GM23248 (cell line): ENCODE measurements around the gene RABL3. TPM values are rescaled to one million over a fixed set of nuclear protein-coding genes. Genes with fewer than 3 reads are reported as not detected.

ENCODE experiments used
- DNase-seq: peaks from one replicate; pipeline ENCODE4 v3.0.0-alpha.2; 2015
- H2AFZ ChIP-seq: fragments of 200-600 bp; sonication (generic); 2 replicates; pipeline ENCODE4 v1.6.1; 2016; ENCODE audit warnings: antibody characterized with exemption
- H3F3A ChIP-seq: fragments of 200-600 bp; sonication (generic); 2 replicates; pipeline ENCODE4 v1.6.1; 2016; ENCODE audit warnings: mild to moderate bottlenecking, antibody characterized with exemption, mixed run types; ENCODE audit not compliant: insufficient read depth
- H3K27ac ChIP-seq: fragments of 200-600 bp; sonication (generic); 2 replicates; pipeline ENCODE4 v1.5.1; 2016; ENCODE audit warnings: mild to moderate bottlenecking
- H3K27me3 ChIP-seq: fragments of 200-600 bp; sonication (generic); replicated peaks from 2 replicates; pipeline ENCODE4 v1.6.1; 2016; ENCODE audit warnings: mild to moderate bottlenecking; ENCODE audit not compliant: insufficient read depth
- H3K36me3 ChIP-seq: fragments of 200-600 bp; sonication (generic); 2 replicates; pipeline ENCODE4 v1.6.1; 2016; ENCODE audit warnings: low read depth, mild to moderate bottlenecking
- H3K4me1 ChIP-seq: fragments of 200-600 bp; sonication (generic); 2 replicates; pipeline ENCODE4 v1.6.1; 2016; ENCODE audit warnings: mild to moderate bottlenecking; ENCODE audit not compliant: insufficient read depth
- H3K4me2 ChIP-seq: fragments of 200-600 bp; sonication (generic); one replicate; pipeline ENCODE4 v1.6.1; 2016; ENCODE audit warnings: mild to moderate bottlenecking; ENCODE audit not compliant: unreplicated experiment
- H3K4me3 ChIP-seq: fragments of 200-600 bp; sonication (generic); 2 replicates; pipeline ENCODE4 v1.5.1; 2016; ENCODE audit warnings: mild to moderate bottlenecking
- H3K79me2 ChIP-seq: fragments of 200-600 bp; sonication (generic); 2 replicates; pipeline ENCODE4 v1.6.1; 2016; ENCODE audit warnings: mild to moderate bottlenecking; ENCODE audit not compliant: insufficient read depth
- H3K9ac ChIP-seq: fragments of 200-600 bp; sonication (generic); 2 replicates; pipeline ENCODE4 v1.6.1; 2016; ENCODE audit warnings: mild to moderate bottlenecking
- H3K9me2 ChIP-seq: fragments of 200-600 bp; sonication (generic); 2 replicates; pipeline ENCODE4 v1.6.1; 2016; ENCODE audit warnings: mixed run types, mild to moderate bottlenecking, moderate library complexity; ENCODE audit not compliant: insufficient read depth
- H3K9me3 ChIP-seq: fragments of 200-600 bp; sonication (generic); one replicate; pipeline ENCODE4 v1.6.1; 2017; ENCODE audit warnings: low read depth
- H4K20me1 ChIP-seq: fragments of 200-600 bp; sonication (generic); 2 replicates; pipeline ENCODE4 v1.6.0; 2016; ENCODE audit not compliant: insufficient read depth
- EZH2 ChIP-seq: fragments of 200-600 bp; sonication (generic); IDR thresholded peaks from 2 replicates; pipeline ENCODE4 v1.6.1; 2018; ENCODE audit warnings: antibody characterized with exemption, mild to moderate bottlenecking; ENCODE audit not compliant: insufficient read depth, poor library complexity, severe bottlenecking
- EZH2phosphoT487 ChIP-seq: fragments of 200-600 bp; sonication (generic); IDR thresholded peaks from 2 replicates; pipeline ENCODE4 v1.6.1; 2018; ENCODE audit warnings: antibody characterized with exemption, moderate library complexity, mild to moderate bottlenecking, low read depth; ENCODE audit not compliant: insufficient read depth
- WGBS, 2 experiments: methylation state at CpG; one replicate each; pipeline ENCODE4 v1.1.6; 2015 to 2017; ENCODE audit warnings: low lambda C conversion rate in 2 of 2, low coverage in 1 of 2; ENCODE audit errors: missing lambda C conversion rate in 2 of 2; 5-methylcytosine and 5-hydroxymethylcytosine counted together
- in situ Hi-C: fragments of 300-500 bp; cut with MboI; formaldehyde crosslinking; loops from 2 replicates; pipeline ENCODE4 v1.15.0; 2020
- polyA plus RNA-seq: library from polyadenylated mRNA; unstranded; fragments of >200 nt; fragmentation: Nextera tagmentation; extraction: Ambion mirVana; gene quantifications from 2 replicates; pipeline ENCODE4 v1.2.1, GENCODE V29; 2016
- total RNA-seq: library from RNA; depleted of rRNA; stranded (reverse); fragments of >200 nt; shearing (Covaris generic); gene quantifications from 2 replicates; pipeline ENCODE4 v1.2.3, GENCODE V29; 2014

The RABL3 gene
- total and polyA plus RNA-seq, 2 experiments from 2014 or later = 17.2 to 27.4 TPM

GRCh38 chr3:120689395-120689794 lies 52.9 kb downstream of the RABL3 start:
- no peaks in the 10 kb centered on the region for H3K36me3 ChIP-seq
- in situ Hi-C loops = no loop called here
- no peak for TF ChIP-seq EZH2
- TF ChIP-seq EZH2phosphoT487 = no peak
- H4K20me1 ChIP-seq = no peaks in the 10 kb centered on the region
- peaks cover 30% of the 10 kb centered on the region for H3K4me1 ChIP-seq
- H3K79me2 ChIP-seq = no peaks in the 10 kb centered on the region
- 83 to 88% methylated on average over 3 of the region's 3 CpGs for WGBS, 2 experiments
- H3K9ac ChIP-seq = no peak overlapping the region
- H3K27ac ChIP-seq = no peak overlapping the region
- H3K9me3 ChIP-seq = no peaks in the 10 kb centered on the region
- no peaks in the 10 kb centered on the region for H3K9me2 ChIP-seq
- no peak for DNase-seq
- H2AFZ ChIP-seq = no peak overlapping the region
- no peak overlapping the region for H3K4me2 ChIP-seq
- no peak overlapping the region for H3K4me3 ChIP-seq
- peaks cover 8% of the 10 kb centered on the region; the same call in 1 of the 2 replicates for H3F3A ChIP-seq
- H3K27me3 ChIP-seq = no peaks in the 10 kb centered on the region

GRCh38 chr3:120688121-120688520 lies 54.2 kb downstream of the RABL3 start:
- in situ Hi-C loops = no loop called here
- H3K9me3 ChIP-seq = no peaks in the 10 kb centered on the region
- no peak for TF ChIP-seq EZH2
- no peak for TF ChIP-seq EZH2phosphoT487
- H3K4me3 ChIP-seq = peak overlapping the region; percentile 28
- no peaks in the 10 kb centered on the region for H3K9me2 ChIP-seq
- H3K36me3 ChIP-seq = no peaks in the 10 kb centered on the region
- DNase-seq = peak; percentile 66
- peak overlapping the region; percentile 31 for H2AFZ ChIP-seq
- peak overlapping the region; percentile 64 for H3K4me2 ChIP-seq
- 0 out of 2 replicates have a peak, but pooled peaks cover under 1% of the 10 kb centered on the region for H3F3A ChIP-seq
- peaks cover 22% of the 10 kb centered on the region for H3K4me1 ChIP-seq
- no peaks in the 10 kb centered on the region for H3K27me3 ChIP-seq
- peak overlapping the region; percentile 52 for H3K27ac ChIP-seq
- H4K20me1 ChIP-seq = no peaks in the 10 kb centered on the region
- peak overlapping the region; percentile 31 for H3K9ac ChIP-seq
- H3K79me2 ChIP-seq = no peaks in the 10 kb centered on the region

- H3F3A ChIP-seq = no peaks in the 10 kb centered on the region
- no peak overlapping the region for H2AFZ ChIP-seq
- H3K9me2 ChIP-seq = no peaks in the 10 kb centered on the region
- H3K27ac ChIP-seq = no peak overlapping the region
- no peak overlapping the region for H3K9ac ChIP-seq
- no peak overlapping the region for H3K4me2 ChIP-seq
- TF ChIP-seq EZH2 = no peak
- in situ Hi-C loops = no loop called here
- H3K4me1 ChIP-seq = peaks cover 21% of the 10 kb centered on the region
- WGBS, 2 experiments = 100% methylated on average over 1 of the region's 1 CpG
- H3K4me3 ChIP-seq = no peak overlapping the region
- H3K79me2 ChIP-seq = no peaks in the 10 kb centered on the region
- H4K20me1 ChIP-seq = no peaks in the 10 kb centered on the region
- no peak for DNase-seq
- H3K9me3 ChIP-seq = no peaks in the 10 kb centered on the region
- no peaks in the 10 kb centered on the region for H3K27me3 ChIP-seq
- no peaks in the 10 kb centered on the region for H3K36me3 ChIP-seq
Observed at GRCh38 chr3:120685411-120685810, 56.9 kb downstream of the RABL3 start.

GRCh38 chr3:120684896-120685295 lies 57.4 kb downstream of the RABL3 start:
- Histone ChIP-seq H3K4me1 (peaks cover 21% of the 10 kb centered on the region), H3K36me3 (no peaks in the 10 kb centered on the region), H3K9me2 (no peaks in the 10 kb centered on the region), H3K9ac (no peak overlapping the region), H3K27me3 (no peaks in the 10 kb centered on the region), H3K4me2 (no peak overlapping the region), H3K4me3 (no peak overlapping the region), H3K9me3 (no peaks in the 10 kb centered on the region), H3F3A (peaks cover under 1% of the 10 kb centered on the region), H2AFZ (no peak overlapping the region), H3K79me2 (no peaks in the 10 kb centered on the region), H3K27ac (no peak overlapping the region), H4K20me1 (no peaks in the 10 kb centered on the region)
- in situ Hi-C loops = no loop called here
- no peak for TF ChIP-seq EZH2phosphoT487
- no peak for TF ChIP-seq EZH2
- 92% methylated on average over 4 of the region's 4 CpGs for WGBS, 2 experiments
- no peak for DNase-seq

- in situ Hi-C loops = no loop called here
Observed at GRCh38 chr3:120683671-120684301, 58.5 kb downstream of the RABL3 start.

More at GRCh38 chr3:120683671-120684301, 58.5 kb downstream of the RABL3 start:
- no peak overlapping the region for H2AFZ ChIP-seq
- no peaks in the 10 kb centered on the region for H3K27me3 ChIP-seq
- H3K9ac ChIP-seq = no peak overlapping the region
- H3F3A ChIP-seq = peaks cover 11% of the 10 kb centered on the region
- TF ChIP-seq EZH2phosphoT487 = no peak
- no peak for TF ChIP-seq EZH2
- no peak overlapping the region for H3K4me2 ChIP-seq
- peaks cover 23% of the 10 kb centered on the region for H3K4me1 ChIP-seq
- H4K20me1 ChIP-seq = no peaks in the 10 kb centered on the region
- DNase-seq = no peak
- H3K9me2 ChIP-seq = no peaks in the 10 kb centered on the region
- H3K27ac ChIP-seq = no peak overlapping the region
- WGBS, 2 experiments = 66 to 75% methylated on average over 3 of the region's 3 CpGs
- H3K79me2 ChIP-seq = no peaks in the 10 kb centered on the region
- H3K36me3 ChIP-seq = no peaks in the 10 kb centered on the region
- no peak overlapping the region for H3K4me3 ChIP-seq
- no peaks in the 10 kb centered on the region for H3K9me3 ChIP-seq
